GM19372 (cell line): ENCODE measurements around the gene PNPLA7.
"Not testable (repeated sequence)": the region's sequence is repeated elsewhere in the genome, so short reads cannot be mapped to it uniquely, and the experiment has no call there.

ENCODE experiments used
- ATAC-seq: cut with Tn5 transposase; IDR thresholded peaks from one replicate; pipeline ENCODE4 v1.9.1; 2021; ENCODE audit warnings: mild to moderate bottlenecking, low read depth, moderate library complexity; ENCODE audit not compliant: unreplicated experiment

Gene PNPLA7

DNA sequence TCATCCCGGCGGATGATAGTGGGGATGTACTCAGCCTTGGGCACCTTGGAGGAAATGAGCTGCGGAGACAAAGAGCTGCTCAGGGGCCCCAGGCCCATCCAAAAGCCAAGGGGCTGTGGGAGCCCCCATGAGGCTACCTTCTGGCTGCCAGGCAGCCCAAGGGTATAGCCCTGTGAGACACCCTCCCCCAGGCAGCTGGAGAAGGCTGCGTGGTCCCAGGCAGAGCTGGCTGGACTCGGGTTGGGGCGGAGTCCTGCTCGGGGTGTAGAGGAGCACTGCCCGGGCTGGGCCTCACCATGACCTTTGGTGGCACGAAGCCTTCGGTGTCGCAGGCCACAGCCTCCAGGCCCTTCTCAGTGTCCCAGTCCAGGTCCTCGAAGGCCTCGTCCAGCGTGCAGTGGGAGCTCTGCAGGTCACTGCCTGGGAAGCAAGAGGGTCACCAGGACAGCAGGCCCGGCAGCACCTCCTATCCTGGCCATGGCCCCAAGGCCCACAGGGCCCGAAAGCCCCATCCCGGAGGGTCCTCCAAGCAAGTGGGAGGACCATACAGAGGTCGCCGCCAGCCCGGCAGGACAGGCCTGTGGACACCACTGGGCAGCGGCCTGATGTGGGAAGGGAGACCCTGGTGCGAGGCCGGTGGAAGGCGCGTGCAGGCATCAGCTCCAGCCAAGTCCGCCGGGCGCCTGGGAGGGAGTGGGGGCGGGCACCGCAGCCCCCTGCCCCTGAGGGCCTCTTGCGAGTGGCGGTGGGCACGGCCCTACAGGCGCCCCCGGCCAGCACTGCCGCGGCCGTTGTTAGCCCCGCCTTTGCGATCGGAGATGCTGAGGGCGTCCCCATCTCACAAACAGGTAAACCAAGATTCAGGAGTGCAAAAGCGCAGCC is 97.2 kb downstream of the PNPLA7 start:
- no peak for ATAC-seq

DNA sequence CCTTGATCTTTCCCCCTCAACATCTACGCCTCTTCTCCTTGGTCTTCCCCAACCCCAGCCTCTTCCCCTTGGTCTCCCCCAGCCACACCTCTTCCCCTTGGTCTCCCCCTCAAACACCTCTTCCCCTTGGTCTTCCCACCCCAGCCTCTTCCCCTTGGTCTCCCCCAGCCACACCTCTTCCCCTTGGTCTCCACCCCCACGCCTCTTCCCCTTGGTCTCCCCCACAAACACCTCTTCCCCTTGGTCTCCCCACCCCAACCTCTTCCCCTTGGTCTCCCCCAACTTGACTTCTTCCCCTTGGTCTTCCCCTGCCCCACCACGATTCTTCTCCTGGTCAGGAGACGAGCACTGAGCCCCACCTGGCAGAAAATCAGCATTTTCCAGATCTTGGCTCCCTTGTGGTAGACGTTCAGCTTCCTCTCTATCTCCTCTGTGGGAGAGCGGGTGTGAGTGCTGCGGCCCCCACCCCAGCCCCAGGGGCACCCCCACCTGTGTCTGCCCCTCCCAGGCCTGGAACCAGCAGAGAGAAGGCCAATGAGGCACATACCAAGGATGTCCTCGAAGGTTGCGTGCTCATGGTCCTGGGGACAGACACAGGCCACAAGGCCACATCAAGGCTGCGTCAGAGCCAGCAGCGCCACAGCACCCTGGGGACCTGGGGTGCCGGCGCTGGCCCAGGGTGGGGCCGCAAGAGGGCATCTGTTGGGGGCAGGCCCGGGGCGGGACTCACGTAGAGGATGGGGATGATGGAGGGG is 98.0 kb downstream of the PNPLA7 start:
- no peak for ATAC-seq

DNA sequence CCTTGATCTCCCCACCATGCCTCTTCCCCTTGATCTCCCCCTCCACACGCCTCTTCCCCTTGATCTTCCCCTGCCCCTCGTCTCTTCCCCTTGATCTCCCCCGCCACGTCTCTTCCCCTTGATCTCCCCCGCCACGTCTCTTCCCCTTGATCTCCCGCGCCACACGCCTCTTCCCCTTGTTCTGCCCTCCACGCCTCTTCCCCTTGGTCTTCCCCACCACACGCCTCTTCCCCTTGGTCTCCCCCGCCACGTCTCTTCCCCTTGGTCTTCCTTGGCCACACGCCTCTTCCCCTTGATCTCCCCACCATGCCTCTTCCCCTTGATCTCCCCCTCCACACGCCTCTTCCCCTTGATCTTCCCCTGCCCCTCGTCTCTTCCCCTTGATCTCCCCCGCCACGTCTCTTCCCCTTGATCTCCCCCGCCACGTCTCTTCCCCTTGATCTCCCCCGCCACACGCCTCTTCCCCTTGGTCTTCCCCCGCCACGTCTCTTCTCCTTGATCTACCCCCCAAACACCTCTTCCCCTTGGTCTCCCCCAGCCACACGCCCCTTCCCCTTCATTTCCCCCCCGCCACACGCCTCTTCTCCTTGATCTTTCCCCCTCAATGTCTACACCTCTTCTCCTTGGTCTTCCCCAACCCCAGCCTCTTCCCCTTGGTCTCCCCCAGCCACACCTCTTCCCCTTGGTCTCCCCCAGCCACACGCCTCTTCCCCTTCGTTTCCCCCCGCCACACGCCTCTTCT is 98.8 kb downstream of the PNPLA7 start:
- ATAC-seq: not testable (repeated sequence)

DNA sequence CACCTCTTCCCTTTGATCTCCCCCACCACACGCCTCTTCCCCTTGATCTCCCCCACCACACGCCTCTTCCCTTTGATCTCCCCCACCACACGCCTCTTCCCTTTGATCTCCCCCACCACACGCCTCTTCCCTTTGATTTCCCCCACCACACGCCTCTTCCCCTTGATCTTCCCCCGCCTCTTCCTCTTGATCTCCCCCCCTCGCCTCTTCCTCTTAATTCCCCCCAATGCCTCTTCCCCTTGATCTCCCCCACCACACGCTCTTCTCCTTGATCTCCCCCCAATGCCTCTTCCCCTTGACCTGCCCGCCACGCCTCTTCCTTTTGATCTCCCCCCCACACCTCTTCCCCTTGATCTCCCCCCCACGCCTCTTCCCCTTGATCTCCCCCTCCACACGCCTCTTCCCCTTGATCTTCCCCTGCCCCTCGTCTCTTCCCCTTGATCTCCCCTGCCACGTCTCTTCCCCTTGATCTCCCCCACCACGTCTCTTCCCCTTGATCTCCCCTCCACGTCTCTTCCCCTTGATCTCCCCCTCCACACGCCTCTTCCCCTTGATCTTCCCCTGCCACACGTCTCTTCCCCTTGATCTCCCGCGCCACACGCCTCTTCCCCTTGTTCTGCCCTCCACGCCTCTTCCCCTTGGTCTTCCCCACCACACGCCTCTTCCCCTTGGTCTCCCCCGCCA is 99.5 kb downstream of the PNPLA7 start:
- ATAC-seq: not testable (repeated sequence)

DNA sequence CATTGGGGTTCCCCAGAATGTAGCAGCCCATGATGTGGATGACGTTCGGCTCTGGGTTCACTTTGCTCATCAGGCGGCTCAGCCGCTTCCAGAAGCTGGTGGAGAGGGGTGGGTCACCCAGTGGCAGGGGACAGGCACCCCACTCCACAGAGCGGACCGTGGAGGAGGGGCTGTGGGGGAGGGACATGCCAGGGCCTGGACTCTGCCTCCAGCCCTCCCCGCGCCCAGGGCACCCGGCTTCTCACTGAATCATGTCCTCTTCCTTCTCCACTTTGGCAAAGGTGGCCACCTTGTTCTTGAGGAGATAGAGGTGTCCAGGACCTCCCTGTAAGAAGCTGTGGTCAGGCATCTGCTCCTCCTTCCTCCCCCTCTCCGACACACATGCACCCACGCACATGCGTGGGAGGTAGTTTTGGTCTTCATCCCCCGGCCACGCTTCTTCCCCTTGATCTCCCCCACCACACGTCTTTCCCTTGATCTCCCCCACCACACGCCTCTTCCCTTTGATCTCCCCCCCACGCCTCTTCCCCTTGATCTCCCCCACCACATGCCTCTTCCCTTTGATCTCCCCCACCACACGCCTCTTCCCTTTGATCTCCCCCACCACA is 100.2 kb downstream of the PNPLA7 start:
- no peak for ATAC-seq

DNA sequence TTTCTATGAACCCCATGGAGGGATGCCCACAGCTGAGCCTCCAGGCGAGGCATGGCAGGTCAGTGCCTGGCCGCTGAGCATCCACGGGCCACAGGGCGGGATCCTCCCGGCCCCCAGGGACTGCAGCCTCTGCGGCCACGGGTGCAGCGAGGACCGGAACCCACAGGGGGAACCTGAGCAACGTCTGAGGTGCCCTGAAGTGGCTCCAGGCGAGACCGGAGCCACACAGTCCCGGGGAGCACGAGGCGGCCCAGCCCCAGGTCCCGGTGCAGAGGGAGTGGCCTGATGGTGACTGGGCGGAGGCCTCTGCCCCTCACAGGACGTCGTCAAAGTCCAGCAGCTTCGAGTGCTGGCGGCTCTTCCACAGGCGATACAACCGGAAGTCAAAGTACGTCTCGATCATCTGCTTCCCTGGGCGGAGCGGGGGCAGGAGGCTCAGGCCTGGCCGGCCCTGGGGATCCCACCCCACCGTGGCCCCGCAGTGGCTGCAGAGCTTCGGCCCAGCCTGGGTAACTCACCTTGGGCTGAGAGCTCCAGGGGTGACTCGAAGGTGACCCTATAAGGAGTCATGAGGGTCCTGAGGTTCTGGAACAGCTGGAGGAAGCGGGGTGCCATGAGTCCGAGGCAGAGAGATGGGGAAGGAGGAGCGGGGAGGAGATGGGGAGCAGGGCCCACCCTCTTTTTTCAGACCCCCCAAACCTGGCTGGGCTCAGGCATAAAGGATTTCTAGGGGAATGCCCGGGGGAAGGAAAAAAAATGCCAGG is 100.9 kb downstream of the PNPLA7 start:
- no peak for ATAC-seq

DNA sequence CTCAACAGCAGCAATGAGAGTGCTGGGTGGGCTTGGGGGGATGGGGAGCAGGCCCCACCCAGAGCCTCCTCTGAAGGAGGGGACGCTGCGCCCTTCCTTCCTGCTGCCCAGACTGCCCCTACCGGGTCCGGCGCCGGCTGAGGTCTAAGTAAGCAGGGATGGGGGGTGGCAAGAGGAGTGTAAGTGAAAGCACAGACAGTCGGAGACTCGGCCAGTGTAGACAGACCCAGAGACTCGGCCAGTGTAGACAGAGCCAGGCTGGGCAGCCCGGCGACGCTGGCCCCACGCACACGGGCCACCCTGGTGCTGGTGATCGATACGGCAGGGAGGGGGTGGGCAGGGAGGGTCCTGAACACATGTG is 101.6 kb downstream of the PNPLA7 start:
- no peak for ATAC-seq

DNA sequence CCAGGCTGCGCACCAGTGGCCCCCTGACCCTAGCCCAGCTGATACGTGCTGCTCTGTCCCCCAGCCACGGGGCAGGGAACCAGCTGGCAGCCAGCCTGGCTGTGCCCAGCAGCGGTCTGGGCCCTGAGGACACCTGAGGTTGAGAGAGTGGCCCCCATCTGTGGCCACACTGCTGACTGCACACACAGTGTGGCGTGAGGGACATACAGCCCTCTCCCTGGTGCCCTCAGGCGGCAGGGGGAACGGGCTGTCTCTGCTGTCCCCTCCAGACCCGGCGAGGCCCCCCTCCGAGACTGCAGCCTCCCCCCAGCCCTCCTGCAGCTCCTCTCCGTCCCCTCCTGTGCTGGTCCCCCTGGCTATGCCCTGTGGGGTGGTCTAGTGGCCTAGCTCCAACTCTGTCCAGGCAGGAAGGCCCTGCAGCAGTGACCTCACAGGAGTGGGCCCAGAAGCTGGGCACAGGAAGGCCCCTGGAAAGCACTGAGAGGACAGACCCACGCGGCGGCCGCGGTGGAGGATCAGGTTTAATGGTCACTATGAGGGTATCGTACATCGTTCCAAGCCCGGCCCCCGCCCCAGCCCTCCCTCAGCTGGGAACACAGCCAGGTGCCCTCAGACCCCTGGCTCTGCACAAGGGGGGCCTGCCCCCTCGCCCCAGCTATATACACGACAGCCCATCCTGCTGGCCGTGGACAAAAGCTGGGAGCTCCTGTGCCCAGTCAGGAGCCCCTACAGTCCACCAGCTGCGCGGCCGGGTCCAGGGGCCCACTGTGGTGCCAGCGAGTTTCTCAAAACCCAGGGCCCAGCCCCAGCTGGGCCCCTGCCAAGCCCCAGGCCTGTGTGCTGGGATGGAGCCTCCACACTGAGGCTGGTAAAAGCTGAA is 102.2 kb downstream of the PNPLA7 start:
- no peak for ATAC-seq

DNA sequence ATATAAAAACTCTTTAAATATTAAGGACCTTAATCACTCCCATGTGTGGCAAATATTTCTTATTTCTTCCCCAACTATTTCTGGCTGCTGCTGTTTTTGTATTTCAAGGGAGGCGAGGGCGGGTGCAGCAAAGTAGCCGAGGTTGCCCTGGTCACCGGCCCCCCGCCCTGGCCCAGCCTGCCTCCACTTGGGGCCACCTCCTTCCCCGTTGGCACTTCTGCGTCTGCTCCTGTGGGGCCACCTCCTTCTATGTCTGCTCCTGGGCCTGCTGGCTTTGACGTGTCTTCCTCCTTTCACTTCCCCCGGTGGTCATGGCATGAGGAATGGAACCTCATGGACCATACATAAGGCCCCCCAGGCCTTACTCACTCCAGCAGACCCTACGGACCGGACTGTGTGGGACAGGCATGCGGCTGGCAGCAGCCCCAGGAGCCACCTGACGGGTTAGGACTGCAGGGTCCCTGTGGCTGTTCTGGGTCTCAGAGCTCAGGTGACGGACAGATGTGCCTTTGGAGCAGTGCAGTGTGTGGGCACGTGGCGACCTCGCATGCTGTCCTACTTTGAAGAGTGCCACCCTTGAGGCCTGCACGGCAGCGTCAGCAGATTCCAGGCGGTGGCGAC is 103.2 kb downstream of the PNPLA7 start:
- ATAC-seq: no peak

DNA sequence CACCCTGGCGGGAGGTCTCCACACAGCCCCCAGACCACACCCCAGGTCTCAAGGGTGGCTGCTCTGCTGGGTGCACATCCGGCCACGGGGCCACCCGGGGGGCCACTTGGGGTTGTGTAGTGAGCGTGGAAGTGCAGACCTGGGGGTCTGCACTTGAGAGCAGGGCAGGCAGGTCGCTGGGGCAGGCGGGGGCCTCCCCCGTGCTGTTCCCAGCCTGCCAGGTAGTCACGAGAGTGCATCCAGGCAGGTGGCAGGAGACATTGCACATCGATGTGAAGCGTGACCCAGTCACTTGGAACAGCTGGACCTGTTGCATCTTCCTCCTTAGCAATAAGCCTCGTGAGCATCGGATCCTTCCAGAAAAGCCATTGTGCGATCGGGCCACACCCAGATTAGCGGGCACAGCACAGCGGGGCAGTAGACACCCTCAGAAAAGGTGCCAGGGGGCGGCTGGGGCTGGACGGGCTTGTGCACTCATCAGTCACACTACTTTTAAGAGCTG is 104.2 kb downstream of the PNPLA7 start:
- ATAC-seq: no peak

DNA sequence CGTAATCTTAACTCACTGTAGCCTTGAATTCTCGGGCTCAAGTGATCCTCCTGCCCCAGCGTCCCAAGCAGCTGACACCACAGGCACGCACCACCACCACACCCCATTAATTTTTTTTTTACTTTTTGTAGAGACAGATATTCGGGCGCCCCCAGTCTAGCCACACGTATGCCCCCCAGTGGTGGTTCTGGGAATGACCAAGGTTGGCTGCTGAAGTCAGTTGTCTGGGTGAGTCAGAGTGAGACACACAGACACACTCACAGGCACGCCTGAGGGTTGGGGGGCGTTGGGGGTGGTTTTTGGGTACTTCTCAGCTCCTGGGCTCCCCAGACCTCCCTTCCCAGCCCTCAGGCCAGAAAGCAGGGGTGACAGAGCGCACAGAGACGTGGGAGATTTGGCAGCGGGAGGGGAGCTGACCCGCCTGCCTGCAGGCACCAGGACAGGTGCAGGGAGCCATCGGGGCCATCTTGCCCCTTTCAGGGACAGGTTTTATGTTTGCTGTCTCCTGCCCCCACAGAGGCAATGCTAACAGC is 104.9 kb downstream of the PNPLA7 start:
- ATAC-seq: peak; percentile 51

DNA sequence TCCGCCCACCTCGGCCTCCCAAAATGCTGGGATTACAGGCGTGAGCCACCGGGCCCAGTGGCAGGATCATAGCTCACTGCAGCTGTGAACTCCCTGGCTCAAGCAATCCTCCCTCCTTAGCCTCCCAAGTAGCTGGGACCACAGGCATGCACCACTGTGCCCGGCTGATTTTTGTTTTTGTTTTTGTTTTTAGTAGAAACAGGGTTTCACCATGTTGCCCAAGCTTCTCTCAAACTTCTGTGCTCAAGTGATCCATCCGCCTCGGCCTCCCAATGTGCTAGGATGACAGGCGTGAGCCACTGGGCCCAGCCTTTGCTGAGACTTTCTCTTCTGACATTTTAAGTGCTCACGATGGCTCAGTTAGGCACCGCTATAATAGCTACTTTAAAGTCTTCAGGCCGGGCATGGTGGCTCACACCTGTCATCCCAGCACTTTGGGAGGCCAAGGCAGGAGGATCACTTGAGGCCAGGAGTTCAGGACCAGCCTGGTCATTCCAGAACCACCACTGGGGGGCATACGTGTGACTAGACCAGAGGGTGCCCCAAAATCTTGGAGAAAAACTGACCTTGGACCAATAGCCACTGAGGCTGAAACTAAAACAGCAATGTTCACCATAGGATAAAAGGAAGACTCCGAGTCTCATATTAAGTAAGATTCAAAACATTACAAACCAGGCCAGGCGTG is 106.0 kb downstream of the PNPLA7 start:
- ATAC-seq: no peak

DNA sequence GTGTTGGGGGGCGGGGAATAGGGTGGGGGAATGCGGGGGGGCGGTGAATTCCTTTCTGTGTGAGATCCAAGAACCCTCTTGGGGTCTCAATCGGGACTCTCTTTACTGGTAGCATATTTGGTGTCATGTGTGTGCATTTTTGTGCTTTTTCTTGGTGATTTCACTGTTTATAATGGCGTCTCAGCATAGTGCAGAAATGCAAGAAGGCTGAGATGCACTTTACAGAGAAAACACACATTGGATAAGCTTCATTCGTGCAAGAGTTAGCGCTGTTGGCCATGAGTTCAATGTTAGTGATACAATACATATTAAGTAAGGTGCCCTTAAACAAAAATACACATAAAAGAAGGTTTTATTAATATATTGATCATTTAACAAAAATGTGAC is 108.3 kb downstream of the PNPLA7 start:
- ATAC-seq: no peak

DNA sequence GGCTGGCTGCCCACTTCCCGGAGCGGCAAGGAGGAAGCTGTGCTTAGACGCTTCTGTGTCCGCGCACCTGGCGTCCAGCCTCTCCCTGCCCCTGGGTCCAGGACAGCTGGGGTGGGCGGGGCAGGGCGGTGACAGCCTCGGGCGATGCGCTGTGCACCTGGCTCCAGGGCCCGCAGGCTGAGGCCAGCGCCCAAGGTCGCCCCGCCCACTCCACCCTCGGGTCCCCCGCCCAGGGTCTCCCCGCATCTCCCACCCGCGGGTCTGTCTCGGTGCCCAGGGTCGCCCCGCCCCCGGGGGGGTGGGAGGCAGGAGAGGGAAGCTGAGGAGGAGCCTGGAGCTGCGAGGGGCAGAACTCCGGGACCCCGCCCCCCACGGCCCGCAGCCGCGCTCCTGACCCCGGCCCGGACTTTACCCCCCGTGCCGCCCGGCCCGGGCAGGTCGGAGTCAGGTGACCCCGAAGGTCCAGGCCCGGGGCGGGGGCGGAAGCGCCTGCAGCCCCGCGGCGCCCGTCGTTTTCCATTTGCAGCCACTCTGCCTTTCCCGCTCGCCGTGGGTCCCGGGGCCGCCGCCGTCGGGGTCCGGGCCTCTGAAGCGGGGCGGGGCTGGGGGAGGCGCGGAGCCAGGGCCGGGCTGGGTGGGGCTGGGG is 108.8 kb downstream of the PNPLA7 start, which contains the start of gene ENTPD8:
Gene ENTPD8 (minus strand): TSS at position 69 of the 646 bp plus-strand sequence. CDS start 3,072 bp downstream, outside the sequence.
- ATAC-seq: no peak

DNA sequence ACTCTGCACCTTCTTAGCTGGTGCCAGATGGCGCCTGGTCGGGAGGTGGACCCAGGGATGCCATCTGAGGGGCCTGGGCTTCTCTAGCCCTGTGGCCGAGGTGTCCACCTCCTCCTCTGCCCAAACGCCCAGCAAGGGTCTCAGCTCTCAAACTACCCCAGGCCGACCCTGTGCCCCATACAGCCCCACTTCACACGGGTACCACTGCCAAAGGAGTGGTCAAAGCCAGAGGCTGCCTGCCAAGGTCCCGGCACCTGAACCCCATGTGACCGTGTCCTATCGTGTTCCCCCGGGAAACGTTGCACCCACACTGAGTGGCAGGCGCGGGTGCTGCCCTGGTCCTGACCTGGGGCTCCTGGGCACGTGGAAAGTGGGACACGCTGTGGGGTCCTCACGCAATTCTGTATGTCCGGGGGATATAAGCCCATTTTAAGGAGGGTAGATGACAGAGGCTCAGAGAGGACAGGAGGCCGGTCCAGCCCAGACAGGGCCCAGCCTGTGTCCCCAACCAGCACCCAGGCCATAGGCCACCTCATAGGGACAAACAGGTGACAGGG is 111.0 kb downstream of the PNPLA7 start:
- ATAC-seq: no peak

DNA sequence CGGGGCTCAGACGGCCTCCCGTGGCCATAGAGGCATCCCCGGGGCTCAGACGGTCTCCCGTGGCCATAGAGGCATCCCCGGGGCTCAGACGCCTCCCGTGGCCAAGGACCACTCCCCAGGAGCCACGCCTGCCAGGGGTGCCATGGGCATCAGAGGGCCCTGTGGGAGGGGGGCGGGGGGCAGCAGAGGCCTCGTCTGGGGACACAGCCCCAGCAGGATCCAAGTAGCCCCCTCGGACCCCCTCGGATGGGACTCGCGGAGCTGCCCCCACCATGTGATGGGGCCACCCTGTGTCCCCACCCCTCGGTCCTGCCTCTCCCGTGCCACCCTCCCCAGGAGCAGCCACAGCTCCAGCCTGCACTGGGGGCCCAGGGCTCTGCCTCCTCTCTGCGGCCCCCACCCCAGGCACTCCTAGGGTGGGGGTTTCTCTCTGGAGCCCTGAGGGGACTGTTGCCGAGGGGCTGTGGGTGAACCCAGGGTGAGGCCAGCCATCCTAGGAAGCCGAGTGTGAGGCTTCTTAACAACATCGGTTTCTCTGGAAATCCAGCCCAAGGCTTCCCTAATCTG is 111.5 kb downstream of the PNPLA7 start:
- no peak for ATAC-seq
